HCT116 (cell line): ENCODE data around the gene WNK2. TPM values are rescaled to one million over a fixed set of nuclear protein-coding genes. Genes with fewer than 3 reads are reported as not detected.

Experiments used
- ATAC-seq: fragments of 200-7000 bp; cut with Tn5 transposase; 2 replicates; pipeline ENCODE4 v1.9.1; 2020; ENCODE audit warnings: mild to moderate bottlenecking, moderate library complexity
- BruUV-seq: library from RNA; stranded (reverse); fragments of 400-500 nt; replicated peaks from 2 replicates; lab custom pipeline; 2021; lab: Mats Ljungman, UMichigan
- CTCF ChIA-PET: fragments of 300-600 bp; sonication (Branson Sonifier 250); formaldehyde crosslinking; loops from one replicate; lab custom pipeline; 2021; ENCODE audit warnings: antibody characterized with exemption; lab: Charles Lee
- POLR2A ChIA-PET: fragments of 300-600, 350-600 bp; sonication (Branson Sonifier 250); formaldehyde crosslinking; loops from one replicate; lab custom pipeline; 2021; ENCODE audit warnings: antibody characterized with exemption; lab: Charles Lee
- RAD21 ChIA-PET, 2 experiments: fragments of 300-600 bp; sonication (Branson Sonifier 250); formaldehyde crosslinking; loops; one replicate each; lab custom pipeline; 2023; ENCODE audit warnings: low total read pairs in 2 of 2; ENCODE audit not compliant: uncharacterized antibody in 2 of 2, unreplicated experiment in 2 of 2, low non-redundant PET in 1 of 2; lab: Charles Lee
- DNase-seq: peaks from one replicate; pipeline ENCODE4 v3.0.0-alpha.2; 2010; ENCODE audit warnings: low read depth, low spot score
- H2AFZ ChIP-seq: fragments of 200-600 bp; shearing (Covaris generic), sonication (generic); 2 replicates; pipeline ENCODE4 v1.6.1; 2017; ENCODE audit warnings: low read depth, mixed run types, mixed read lengths, antibody characterized with exemption, low read length; ENCODE audit not compliant: poor library complexity, severe bottlenecking
- H3K27ac ChIP-seq: 2 replicates; pipeline ENCODE4 v1.5.1; 2012; ENCODE audit warnings: low read depth, low read length
- H3K27me3 ChIP-seq: fragments of 200-600 bp; sonication (generic); 2 replicates; pipeline ENCODE4 v1.6.1; 2016; ENCODE audit warnings: mixed run types, low read length, mixed read lengths; ENCODE audit not compliant: insufficient read depth
- H3K36me3 ChIP-seq, 2 experiments: fragments of 200-500 bp in 1 of 2; fragments of 200-600 bp in 1 of 2; sonication (Bioruptor generic) in 1 of 2; sonication (generic) in 1 of 2; 2 replicates each; pipeline versions ENCODE4 v1.5.1 to v1.6.1; 2014 to 2016; ENCODE audit warnings: low read length in 2 of 2, inconsistent platforms in 1 of 2, mixed read lengths in 1 of 2, mixed run types in 1 of 2; ENCODE audit not compliant: insufficient read depth in 2 of 2, control insufficient read depth in 1 of 2
- H3K4me1 ChIP-seq, 2 experiments: fragments of 200-600 bp in 1 of 2; sonication (generic) in 1 of 2; 2 replicates each; pipeline versions ENCODE4 v1.5.1 to v1.6.1; 2012 to 2017; ENCODE audit warnings: low read length in 2 of 2, inconsistent platforms in 1 of 2, mild to moderate bottlenecking in 1 of 2, mixed read lengths in 1 of 2, mixed run types in 1 of 2, moderate library complexity in 1 of 2; ENCODE audit not compliant: insufficient read depth in 2 of 2, control insufficient read depth in 1 of 2
- H3K4me2 ChIP-seq: fragments of 200-600 bp; sonication (generic); 2 replicates; pipeline ENCODE4 v1.6.1; 2017; ENCODE audit warnings: mixed run types, low read length, mixed read lengths
- H3K4me3 ChIP-seq, 2 experiments: fragments of 200-600 bp in 1 of 2; sonication (generic) in 1 of 2; replicated peaks in 1 of 2; 2 replicates each; pipeline ENCODE4 v1.5.1; 2011 to 2016; ENCODE audit warnings: low read length in 2 of 2, control low read depth in 1 of 2, low read depth in 1 of 2, mild to moderate bottlenecking in 1 of 2, mixed read lengths in 1 of 2, mixed run types in 1 of 2
- H3K79me2 ChIP-seq: fragments of 200-600 bp; sonication (generic); 2 replicates; pipeline ENCODE4 v1.6.1; 2017; ENCODE audit warnings: mild to moderate bottlenecking, mixed run types, low read length, moderate library complexity, mixed read lengths; ENCODE audit not compliant: insufficient read depth
- H3K9ac ChIP-seq: fragments of 200-600 bp; sonication (generic); 2 replicates; pipeline ENCODE4 v1.6.1; 2016; ENCODE audit warnings: low read length, mixed read lengths
- H3K9me2 ChIP-seq: fragments of 200-600 bp; sonication (generic), shearing (Covaris generic); 2 replicates; pipeline ENCODE4 v1.6.1; 2017; ENCODE audit warnings: mixed run types, mild to moderate bottlenecking, moderate library complexity; ENCODE audit not compliant: insufficient read depth
- H3K9me3 ChIP-seq, 2 experiments: fragments of 200-500 bp in 1 of 2; fragments of 200-600 bp in 1 of 2; sonication (Bioruptor generic) in 1 of 2; sonication (generic) in 1 of 2; 2 replicates each; pipeline ENCODE4 v1.6.1; 2014 to 2017; ENCODE audit warnings: low read length in 2 of 2, mixed read lengths in 2 of 2, inconsistent platforms in 1 of 2, low read depth in 1 of 2, mild to moderate bottlenecking in 1 of 2, mixed run types in 1 of 2, moderate library complexity in 1 of 2; ENCODE audit not compliant: control insufficient read depth in 1 of 2, insufficient read depth in 1 of 2
- H4K20me1 ChIP-seq: fragments of 200-600 bp; sonication (generic), shearing (Covaris generic); 2 replicates; pipeline ENCODE4 v1.6.1; 2017; ENCODE audit warnings: mixed run types, mild to moderate bottlenecking, moderate library complexity; ENCODE audit not compliant: insufficient read depth
- CBX3 ChIP-seq: IDR thresholded peaks from 2 replicates; pipeline ENCODE4 v1.6.1; 2012; ENCODE audit warnings: low read depth
- CTCF ChIP-seq, 3 experiments: fragments of 200-600 bp in 1 of 3; sonication (generic) in 1 of 3; IDR thresholded peaks in 2 of 3; conservative IDR thresholded peaks in 1 of 3; 2 replicates each; pipeline ENCODE4 v1.5.1; 2012 to 2017; ENCODE audit warnings: low read depth in 2 of 3, low read length in 2 of 3, antibody characterized with exemption in 1 of 3, borderline replicate concordance in 1 of 3, control low read depth in 1 of 3, mild to moderate bottlenecking in 1 of 3, mixed read lengths in 1 of 3, mixed run types in 1 of 3, moderate library complexity in 1 of 3; ENCODE audit not compliant: insufficient read depth in 1 of 3
- EGR1 ChIP-seq: IDR thresholded peaks from 2 replicates; pipeline ENCODE4 v1.6.1; 2012; ENCODE audit warnings: low read depth
- ELF1 ChIP-seq: IDR thresholded peaks from 2 replicates; pipeline ENCODE4 v1.6.1; 2012; ENCODE audit warnings: low read depth, borderline replicate concordance
- EZH2phosphoT487 ChIP-seq: fragments of 200-600 bp; IDR thresholded peaks from 2 replicates; pipeline ENCODE4 v1.6.1; 2018; ENCODE audit warnings: antibody characterized with exemption, borderline replicate concordance
- FOSL1 ChIP-seq: IDR thresholded peaks from 2 replicates; pipeline ENCODE4 v1.6.1; 2012; ENCODE audit warnings: low read depth
- JUND ChIP-seq: IDR thresholded peaks from 2 replicates; pipeline ENCODE4 v1.6.1; 2012
- POLR2AphosphoS5 ChIP-seq: IDR thresholded peaks from 2 replicates; pipeline ENCODE4 v1.6.1; 2011; ENCODE audit warnings: mild to moderate bottlenecking, low read depth, low read length, moderate library complexity
- RAD21 ChIP-seq: IDR thresholded peaks from 2 replicates; pipeline ENCODE4 v1.6.1; 2012; ENCODE audit warnings: low read depth, mild to moderate bottlenecking
- SP1 ChIP-seq: IDR thresholded peaks from 2 replicates; pipeline ENCODE4 v1.6.1; 2012; ENCODE audit warnings: low read depth
- SRF ChIP-seq: IDR thresholded peaks from 2 replicates; pipeline ENCODE4 v1.6.1; 2012; ENCODE audit warnings: low read depth
- YY1 ChIP-seq: IDR thresholded peaks from 2 replicates; pipeline ENCODE4 v1.6.1; 2011; ENCODE audit warnings: low read length, low read depth, moderate library complexity, mild to moderate bottlenecking; ENCODE audit not compliant: insufficient replicate concordance; ENCODE audit errors: extremely low read depth
- ZBTB33 ChIP-seq: IDR thresholded peaks from 2 replicates; pipeline ENCODE4 v1.6.1; 2011; ENCODE audit warnings: mild to moderate bottlenecking, low read length, moderate library complexity; ENCODE audit not compliant: insufficient replicate concordance; ENCODE audit errors: extremely low read depth
- ZFX ChIP-seq: fragments of 450-650 bp; IDR thresholded peaks from 2 replicates; pipeline ENCODE4 v1.6.1; 2017
- intact Hi-C: fragments of 100-400 bp; cut with micrococcal nuclease; formaldehyde crosslinking; loops from 2 replicates; pipeline ENCODE4 v1.10.0; 2022
- total RNA-seq: library from RNA; stranded (reverse); gene quantifications from one replicate; pipeline ENCODE4 v1.2.1, GENCODE V29; 2021; ENCODE audit not compliant: unreplicated experiment
- TF ChIP-seq, protein P1 (sequence below): IDR thresholded peaks from 2 replicates; pipeline ENCODE4 v1.6.1; 2012; ENCODE audit warnings: low read depth
- TF ChIP-seq, protein P2 (sequence below): IDR thresholded peaks from 2 replicates; pipeline ENCODE4 v1.6.1; 2012

Gene WNK2
- total RNA-seq, 1 experiment from 2014 or later, result 24.4 TPM

- peaks cover 14% of the 10 kb centered on the region for H3K79me2 ChIP-seq
- no peaks in the 10 kb centered on the region for H4K20me1 ChIP-seq
- intact Hi-C loops, result loop anchor here (5.0 kb wide), 1 partner anchor 49 kb away; no protein-coding TSS in a partner anchor
- H3K9me3 ChIP-seq, result no peaks in the 10 kb centered on the region
- no peaks in the 10 kb centered on the region for H3K36me3 ChIP-seq
- no TSS peak for BruUV-seq
- H3K4me1 ChIP-seq, result peaks cover 38 to 46% of the 10 kb centered on the region in 2 experiments
- RAD21 ChIA-PET, result no interaction called here
- H3K27me3 ChIP-seq, result no peaks in the 10 kb centered on the region
- H3K4me2 ChIP-seq, result peak overlapping the region; percentile 88
- POLR2A ChIA-PET, result interaction anchor here (0.6 kb wide), 1 partner anchor 10 kb away, joined by 3 read pairs; no protein-coding TSS in a partner anchor
- peak overlapping the region; percentile 39 for H3K9ac ChIP-seq
- peak; percentile 73 for TF ChIP-seq SP1
- TF ChIP-seq CBX3, result no peak
- no peak for TF ChIP-seq EGR1
- TF ChIP-seq ZBTB33, result peak; percentile 11
- TF ChIP-seq EZH2phosphoT487, result no peak
- TF ChIP-seq ZFX, result no peak
- TF ChIP-seq ELF1, result no peak
- TF ChIP-seq, protein P1, sequence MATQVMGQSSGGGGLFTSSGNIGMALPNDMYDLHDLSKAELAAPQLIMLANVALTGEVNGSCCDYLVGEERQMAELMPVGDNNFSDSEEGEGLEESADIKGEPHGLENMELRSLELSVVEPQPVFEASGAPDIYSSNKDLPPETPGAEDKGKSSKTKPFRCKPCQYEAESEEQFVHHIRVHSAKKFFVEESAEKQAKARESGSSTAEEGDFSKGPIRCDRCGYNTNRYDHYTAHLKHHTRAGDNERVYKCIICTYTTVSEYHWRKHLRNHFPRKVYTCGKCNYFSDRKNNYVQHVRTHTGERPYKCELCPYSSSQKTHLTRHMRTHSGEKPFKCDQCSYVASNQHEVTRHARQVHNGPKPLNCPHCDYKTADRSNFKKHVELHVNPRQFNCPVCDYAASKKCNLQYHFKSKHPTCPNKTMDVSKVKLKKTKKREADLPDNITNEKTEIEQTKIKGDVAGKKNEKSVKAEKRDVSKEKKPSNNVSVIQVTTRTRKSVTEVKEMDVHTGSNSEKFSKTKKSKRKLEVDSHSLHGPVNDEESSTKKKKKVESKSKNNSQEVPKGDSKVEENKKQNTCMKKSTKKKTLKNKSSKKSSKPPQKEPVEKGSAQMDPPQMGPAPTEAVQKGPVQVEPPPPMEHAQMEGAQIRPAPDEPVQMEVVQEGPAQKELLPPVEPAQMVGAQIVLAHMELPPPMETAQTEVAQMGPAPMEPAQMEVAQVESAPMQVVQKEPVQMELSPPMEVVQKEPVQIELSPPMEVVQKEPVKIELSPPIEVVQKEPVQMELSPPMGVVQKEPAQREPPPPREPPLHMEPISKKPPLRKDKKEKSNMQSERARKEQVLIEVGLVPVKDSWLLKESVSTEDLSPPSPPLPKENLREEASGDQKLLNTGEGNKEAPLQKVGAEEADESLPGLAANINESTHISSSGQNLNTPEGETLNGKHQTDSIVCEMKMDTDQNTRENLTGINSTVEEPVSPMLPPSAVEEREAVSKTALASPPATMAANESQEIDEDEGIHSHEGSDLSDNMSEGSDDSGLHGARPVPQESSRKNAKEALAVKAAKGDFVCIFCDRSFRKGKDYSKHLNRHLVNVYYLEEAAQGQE, result no peak
- TF ChIP-seq, protein P2, sequence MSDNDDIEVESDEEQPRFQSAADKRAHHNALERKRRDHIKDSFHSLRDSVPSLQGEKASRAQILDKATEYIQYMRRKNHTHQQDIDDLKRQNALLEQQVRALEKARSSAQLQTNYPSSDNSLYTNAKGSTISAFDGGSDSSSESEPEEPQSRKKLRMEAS, result 0 out of 2 replicates have a peak, but pooled peaks have one; percentile 30
- no peak for TF ChIP-seq SRF
- TF ChIP-seq JUND, result peak; percentile 37; the same call in 1 of the 2 replicates
- peak; percentile 52 for TF ChIP-seq YY1
- no peak for TF ChIP-seq RAD21
- peak; percentile 57 for TF ChIP-seq FOSL1
- TF ChIP-seq POLR2AphosphoS5, result peak; percentile 49; the same call in 1 of the 2 replicates
- no peak for TF ChIP-seq CTCF (IDR thresholded peaks at IDR 0.05 in 2 of 3, conservative IDR thresholded peaks at IDR 0.05 in 1 of 3; ENCODE audit: borderline replicate concordance in 1 of 3, insufficient read depth in 1 of 3, low read depth in 2 of 3, low read length in 2 of 3)
- TF ChIP-seq, all 23 proteins: peak for 7
- CTCF ChIA-PET, result no interaction called here
- peak; percentile 56 for DNase-seq
- Histone ChIP-seq H3K4me3 (peak overlapping the region in 1 of 2 experiments; percentile 47; a peak in 2 of 4 replicates), H3K9me2 (no peaks in the 10 kb centered on the region), H3K27ac (peak overlapping the region; percentile 73), H2AFZ (no peak overlapping the region)
- peak; percentile 86 for ATAC-seq
Measured at GRCh38 chr9:93223260-93224180, 39.6 kb downstream of the WNK2 start.
